ENCODE measurements around the gene MORN4.
"Not testable (repeated sequence)": the region's sequence is repeated elsewhere in the genome, so short reads cannot be mapped to it uniquely, and the experiment has no call there.

The MORN4 gene

GRCh38 chr10:97640868-97641811 lies 7.8 kb upstream of the MORN4 start:
- no peak for DNase-seq

GRCh38 chr10:97640174-97640867 lies 7.0 kb upstream of the MORN4 start, which contains the start of gene PI4K2A:
TSS of gene PI4K2A (plus strand) at chr10:97640671. CDS start at chr10:97640743, 72 bp downstream.
- DNase-seq, result peak; percentile 90

GRCh38 chr10:97639090-97639489 lies 5.8 kb upstream of the MORN4 start:
- not testable (repeated sequence) for DNase-seq

GRCh38 chr10:97635577-97635976 lies 2.3 kb upstream of the MORN4 start:
- no peak for DNase-seq

GRCh38 chr10:97633921-97634320 lies 621 bp upstream of the MORN4 start:
- DNase-seq, result no peak

- DNase-seq, result no peak
Measured at GRCh38 chr10:97631098-97631497, 2.2 kb downstream of the MORN4 start.

GRCh38 chr10:97629289-97629688 lies 4.0 kb downstream of the MORN4 start:
- DNase-seq, result no peak

- no peak for DNase-seq
Measured at GRCh38 chr10:97628228-97628627, 5.1 kb downstream of the MORN4 start.

- no peak for DNase-seq
Measured at GRCh38 chr10:97627731-97628130, 5.6 kb downstream of the MORN4 start.

- no peak for DNase-seq
Measured at GRCh38 chr10:97623277-97623676, 10.0 kb downstream of the MORN4 start.

- no peak for DNase-seq
Measured at GRCh38 chr10:97618733-97619132, 14.6 kb downstream of the MORN4 start.

- DNase-seq, result no peak
Measured at GRCh38 chr10:97618285-97618684, 15.0 kb downstream of the MORN4 start.

- DNase-seq, result no peak
Measured at GRCh38 chr10:97612386-97612785, 20.9 kb downstream of the MORN4 start.

- no peak for DNase-seq
Measured at GRCh38 chr10:97611473-97611872, 21.8 kb downstream of the MORN4 start.

GRCh38 chr10:97608991-97609561 lies 24.2 kb downstream of the MORN4 start:
- DNase-seq, result no peak

- DNase-seq, result no peak
Measured at GRCh38 chr10:97607095-97607636, 26.1 kb downstream of the MORN4 start.

- DNase-seq, result no peak
Measured at GRCh38 chr10:97601268-97602215, 31.8 kb downstream of the MORN4 start.

- no peak for DNase-seq
Measured at GRCh38 chr10:97600616-97601015, 32.7 kb downstream of the MORN4 start.

GRCh38 chr10:97599272-97599619 lies 34.1 kb downstream of the MORN4 start:
- DNase-seq, result no peak

- no peak for DNase-seq
Measured at GRCh38 chr10:97598407-97599271, 34.7 kb downstream of the MORN4 start.

- no peak for DNase-seq
Measured at GRCh38 chr10:97597778-97598177, 35.5 kb downstream of the MORN4 start.
